Skeletal muscle satellite cell (primary cell): ENCODE results near the gene SCT. TPM values are rescaled to one million over a fixed set of nuclear protein-coding genes. Genes with fewer than 3 reads are reported as not detected.
A peak's percentile ranks its signal among the peaks of the same experiment; 100 is the strongest.

Experiments
- H3K27me3 ChIP-seq: 2 replicates; pipeline ENCODE4 v1.7.0; 2013; ENCODE audit warnings: low read length; ENCODE audit not compliant: control insufficient read depth, insufficient read depth
- H3K36me3 ChIP-seq: 2 replicates; pipeline ENCODE4 v1.7.0; 2013; ENCODE audit warnings: mild to moderate bottlenecking, control low read depth, low read length; ENCODE audit not compliant: insufficient read depth
- H3K4me1 ChIP-seq: 2 replicates; pipeline ENCODE4 v1.7.0; 2013; ENCODE audit warnings: low read length; ENCODE audit not compliant: control insufficient read depth, insufficient read depth
- H3K4me2 ChIP-seq: 2 replicates; pipeline ENCODE4 v1.7.0; 2013; ENCODE audit warnings: mild to moderate bottlenecking, low read length
- H3K4me3 ChIP-seq: 2 replicates; pipeline ENCODE4 v1.7.0; 2013; ENCODE audit warnings: low read length
- H3K9ac ChIP-seq: 2 replicates; pipeline ENCODE4 v1.7.0; 2013; ENCODE audit warnings: mild to moderate bottlenecking, low read depth, low read length, moderate library complexity
- H3K9me3 ChIP-seq: replicated peaks from 2 replicates; pipeline ENCODE4 v1.7.0; 2013; ENCODE audit warnings: mild to moderate bottlenecking, control low read depth, low read length
- total RNA-seq: library from RNA; depleted of rRNA; stranded (reverse); fragments of >200 nt; gene quantifications from 2 replicates; pipeline ENCODE4 v1.2.3, GENCODE V29; 2012; rRNA removed

Gene SCT, protein sequence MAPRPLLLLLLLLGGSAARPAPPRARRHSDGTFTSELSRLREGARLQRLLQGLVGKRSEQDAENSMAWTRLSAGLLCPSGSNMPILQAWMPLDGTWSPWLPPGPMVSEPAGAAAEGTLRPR
- not detected in 2 replicates for total RNA-seq

GRCh38 chr11:626475-627307 lies at the start of gene SCT:
TSS of gene SCT (minus strand) at chr11:627181. CDS start at chr11:627143, 38 bp downstream.
- no peaks in the 10 kb centered on the region for H3K36me3 ChIP-seq
- H3K27me3 ChIP-seq: no peaks in the 10 kb centered on the region
- no peak within 1 kb of the TSS for H3K9ac ChIP-seq
- H3K4me2 ChIP-seq: no peak within 1 kb of the TSS
- peaks cover 10% of the 10 kb centered on the region for H3K4me1 ChIP-seq
- H3K4me3 ChIP-seq: no peak within 1 kb of the TSS
- no peaks in the 10 kb centered on the region for H3K9me3 ChIP-seq

GRCh38 chr11:674406-674805 lies 47.4 kb upstream of the SCT start:
- Histone ChIP-seq H3K4me3 (no peak overlapping the region), H3K36me3 (peaks cover 29% of the 10 kb centered on the region), H3K4me1 (no peaks in the 10 kb centered on the region), H3K27me3 (no peaks in the 10 kb centered on the region), H3K4me2 (no peak overlapping the region), H3K9ac (no peak overlapping the region), H3K9me3 (no peaks in the 10 kb centered on the region)

DNA sequence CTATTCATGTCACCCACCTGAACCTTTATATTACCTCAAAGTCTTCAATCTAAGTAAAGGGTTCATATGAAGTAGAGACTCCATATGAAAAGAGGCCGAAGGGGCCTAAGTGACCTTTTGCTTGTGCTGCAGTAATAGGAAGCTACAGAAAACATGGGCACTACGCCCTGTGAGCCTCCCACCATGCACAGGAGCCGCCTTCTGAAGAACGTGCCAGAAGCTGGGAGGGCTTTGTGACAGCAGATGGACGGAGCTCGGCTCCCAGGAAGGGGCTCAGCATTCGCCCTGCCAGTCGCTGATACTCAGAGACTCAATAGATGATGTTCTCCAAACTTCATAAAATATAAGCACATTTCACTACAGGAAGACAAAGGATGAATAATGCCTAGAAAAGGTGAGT lies 46.9 kb upstream of the SCT start:
- Histone ChIP-seq H3K9me3 (no peaks in the 10 kb centered on the region), H3K27me3 (no peaks in the 10 kb centered on the region), H3K9ac (no peak overlapping the region), H3K4me1 (no peaks in the 10 kb centered on the region), H3K4me3 (no peak overlapping the region), H3K4me2 (no peak overlapping the region), H3K36me3 (peaks cover 27% of the 10 kb centered on the region)

DNA sequence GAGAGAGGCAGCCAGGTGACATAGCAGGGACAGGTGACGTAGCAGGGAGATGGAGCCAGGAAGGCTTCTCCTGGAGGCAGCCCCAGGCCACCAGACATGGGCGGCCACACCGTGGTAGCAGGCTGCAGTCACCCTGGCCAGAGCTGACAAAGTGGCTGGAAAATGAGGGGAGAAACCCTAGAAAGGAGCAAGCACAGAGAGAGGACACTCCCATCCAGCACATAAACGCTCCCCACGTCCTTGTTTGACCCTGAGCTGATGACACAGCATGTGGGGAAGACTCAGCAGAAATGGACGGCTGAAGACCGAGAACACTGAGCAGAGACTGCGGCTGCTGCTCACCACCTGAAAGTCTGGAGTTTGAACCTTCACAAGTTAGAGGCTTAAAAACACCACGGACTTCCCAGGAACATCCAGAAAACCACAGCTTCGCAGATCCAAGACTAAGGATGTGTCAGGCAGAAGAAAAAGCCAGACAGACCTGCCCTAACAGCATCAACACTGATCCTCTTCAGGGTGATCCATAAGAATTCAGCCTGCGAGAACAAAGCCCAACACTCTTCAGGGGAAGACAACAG lies 38.8 kb upstream of the SCT start:
- peak overlapping the region; percentile 20 for H3K4me3 ChIP-seq
- H3K27me3 ChIP-seq: no peaks in the 10 kb centered on the region
- H3K9ac ChIP-seq: peak overlapping the region; percentile 34
- peaks cover 9% of the 10 kb centered on the region for H3K36me3 ChIP-seq
- peaks cover 18% of the 10 kb centered on the region for H3K4me1 ChIP-seq
- peak overlapping the region; percentile 70 for H3K4me2 ChIP-seq
- no peaks in the 10 kb centered on the region for H3K9me3 ChIP-seq

GRCh38 chr11:665062-665703 lies 38.2 kb upstream of the SCT start:
- peak overlapping the region; percentile 70 for H3K4me2 ChIP-seq
- peaks cover 18% of the 10 kb centered on the region for H3K4me1 ChIP-seq
- H3K9ac ChIP-seq: peak overlapping the region; percentile 34
- no peaks in the 10 kb centered on the region for H3K27me3 ChIP-seq
- H3K9me3 ChIP-seq: no peaks in the 10 kb centered on the region
- H3K4me3 ChIP-seq: peak overlapping the region; percentile 20
- peaks cover 15% of the 10 kb centered on the region for H3K36me3 ChIP-seq

- no peak overlapping the region for H3K4me3 ChIP-seq
These were observed 35.8 kb upstream of the SCT start for GRCh38 chr11:662689-663274.

GRCh38 chr11:660681-661444 lies 33.9 kb upstream of the SCT start:
- no peak overlapping the region for H3K9ac ChIP-seq

More at GRCh38 chr11:662689-663274, 35.8 kb upstream of the SCT start:
- no peaks in the 10 kb centered on the region for H3K27me3 ChIP-seq
- H3K36me3 ChIP-seq: peaks cover 27% of the 10 kb centered on the region
- H3K9ac ChIP-seq: no peak overlapping the region
- no peak overlapping the region for H3K4me2 ChIP-seq
- no peaks in the 10 kb centered on the region for H3K9me3 ChIP-seq
- H3K4me1 ChIP-seq: peaks cover 18% of the 10 kb centered on the region

GRCh38 chr11:660281-660680 lies 33.3 kb upstream of the SCT start:
- H3K4me1 ChIP-seq: peaks cover 5% of the 10 kb centered on the region
- no peaks in the 10 kb centered on the region for H3K9me3 ChIP-seq
- no peak overlapping the region for H3K4me3 ChIP-seq
- no peaks in the 10 kb centered on the region for H3K27me3 ChIP-seq
- H3K9ac ChIP-seq: no peak overlapping the region
- H3K36me3 ChIP-seq: peaks cover 31% of the 10 kb centered on the region
- H3K4me2 ChIP-seq: no peak overlapping the region

More at GRCh38 chr11:660681-661444, 33.9 kb upstream of the SCT start:
- H3K4me2 ChIP-seq: no peak overlapping the region
- H3K36me3 ChIP-seq: peaks cover 31% of the 10 kb centered on the region
- H3K4me1 ChIP-seq: peaks cover 11% of the 10 kb centered on the region
- no peak overlapping the region for H3K4me3 ChIP-seq
- no peaks in the 10 kb centered on the region for H3K9me3 ChIP-seq
- H3K27me3 ChIP-seq: no peaks in the 10 kb centered on the region

DNA sequence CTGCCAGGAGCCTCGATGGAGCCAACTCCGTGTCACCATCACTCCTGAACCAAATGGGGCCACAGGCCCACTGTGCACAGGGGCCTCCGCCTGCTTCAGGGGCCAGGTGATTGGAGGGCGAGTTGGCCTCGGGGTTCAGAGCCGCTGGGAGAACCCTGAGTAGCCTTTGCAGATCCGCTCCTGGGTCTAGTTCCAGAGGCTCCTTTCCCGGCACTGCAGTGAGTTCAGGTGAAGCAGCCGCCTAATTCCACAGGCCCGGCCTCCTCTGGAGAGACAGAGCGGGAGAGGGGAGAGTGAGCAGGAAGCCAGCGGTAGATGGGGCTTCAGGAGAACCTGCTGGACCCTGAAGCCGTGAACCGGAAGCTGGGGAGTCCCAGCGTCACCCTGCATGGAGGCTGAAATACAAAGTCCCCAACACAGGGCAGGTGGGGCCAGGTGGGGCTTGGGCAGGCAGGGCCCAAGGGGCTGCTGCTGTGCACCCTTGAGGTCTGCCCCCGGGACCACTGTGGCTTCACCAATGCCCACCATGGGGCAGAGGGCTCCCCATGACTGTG lies 32.6 kb upstream of the SCT start:
- no peak overlapping the region for H3K4me2 ChIP-seq
- no peaks in the 10 kb centered on the region for H3K9me3 ChIP-seq
- H3K27me3 ChIP-seq: no peaks in the 10 kb centered on the region
- peaks cover 33% of the 10 kb centered on the region for H3K36me3 ChIP-seq
- H3K4me3 ChIP-seq: no peak overlapping the region
- no peak overlapping the region for H3K9ac ChIP-seq
- H3K4me1 ChIP-seq: no peaks in the 10 kb centered on the region

DNA sequence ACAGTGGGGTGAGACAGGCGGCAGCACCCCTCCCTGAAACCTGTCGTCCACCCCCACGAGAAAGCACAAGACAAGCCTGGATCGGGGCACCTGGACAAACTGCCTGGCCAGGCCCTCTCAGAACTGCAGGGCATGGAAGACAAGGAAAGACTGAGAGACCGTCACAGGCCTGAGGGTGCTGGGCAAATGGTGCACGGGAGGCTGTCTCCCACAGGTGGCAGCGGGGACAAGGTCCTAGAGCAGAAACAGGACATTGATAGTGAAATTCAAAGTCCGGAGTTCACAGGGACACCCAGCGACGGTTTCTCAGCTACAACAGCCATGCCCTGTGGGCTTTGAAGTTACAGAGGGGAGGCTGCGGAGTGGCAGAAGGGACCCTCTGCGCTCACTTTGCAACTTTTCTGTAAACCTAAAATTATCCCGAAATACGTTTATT lies 30.7 kb upstream of the SCT start:
- H3K9me3 ChIP-seq: no peaks in the 10 kb centered on the region
- no peaks in the 10 kb centered on the region for H3K4me1 ChIP-seq
- H3K36me3 ChIP-seq: peaks cover 29% of the 10 kb centered on the region
- no peaks in the 10 kb centered on the region for H3K27me3 ChIP-seq
- no peak overlapping the region for H3K4me3 ChIP-seq
- H3K4me2 ChIP-seq: no peak overlapping the region
- no peak overlapping the region for H3K9ac ChIP-seq
